Activated CD8-positive, alpha-beta T cell treated with anti-CD3 and anti-CD28 coated beads for 36 hours (primary cell): ENCODE measurements around the gene SNAPIN. TPM values are rescaled to one million over a fixed set of nuclear protein-coding genes. Genes with fewer than 3 reads are reported as not detected.

Source experiments
- ATAC-seq: fragments of 200-7000 bp; cut with Tn5 transposase; one replicate; pipeline ENCODE4 v1.10.0; 2021; ENCODE audit warnings: mild to moderate bottlenecking, moderate library complexity
- CTCF ChIA-PET: fragments of 350-600 bp; sonication (Branson Sonifier 250); formaldehyde crosslinking; loops from one replicate; lab custom pipeline; 2021; ENCODE audit warnings: antibody characterized with exemption; lab: Charles Lee
- POLR2A ChIA-PET: fragments of 350-600 bp; sonication (Branson Sonifier 250); formaldehyde crosslinking; loops from one replicate; lab custom pipeline; 2021; ENCODE audit warnings: antibody characterized with exemption; lab: Charles Lee
- DNase-seq: peaks from one replicate; pipeline ENCODE4 v3.0.0-alpha.2; 2020
- H3K27ac Mint-ChIP-seq: one replicate; pipeline ENCODE4 v1.8.0; 2021; ENCODE audit warnings: mild to moderate bottlenecking, mixed read lengths
- H3K27me3 Mint-ChIP-seq: one replicate; pipeline ENCODE4 v1.8.0; 2021; ENCODE audit warnings: mixed read lengths
- H3K36me3 Mint-ChIP-seq: one replicate; pipeline ENCODE4 v1.8.0; 2021; ENCODE audit warnings: low read depth, mixed read lengths
- H3K4me1 Mint-ChIP-seq: one replicate; pipeline ENCODE4 v1.8.0; 2021; ENCODE audit warnings: low read depth, mixed read lengths
- H3K4me3 Mint-ChIP-seq: one replicate; pipeline ENCODE4 v1.8.0; 2021; ENCODE audit warnings: mild to moderate bottlenecking, moderate library complexity, mixed read lengths
- H3K9me3 Mint-ChIP-seq: one replicate; pipeline ENCODE4 v1.8.0; 2021; ENCODE audit warnings: mixed read lengths
- intact Hi-C: fragments of 100-400 bp; cut with micrococcal nuclease; formaldehyde crosslinking; loops from one replicate; pipeline ENCODE4 v1.10.0; 2022
- total RNA-seq, 2 experiments: library from RNA; stranded (reverse); gene quantifications; one replicate each; pipeline ENCODE4 v1.2.3, GENCODE V29; 2021
- TF ChIP-seq, protein P1 (sequence below): fragments of 200-600 bp; IDR thresholded peaks from one replicate; pipeline ENCODE4 v1.8.0; 2022; ENCODE audit warnings: antibody characterized with exemption, mild to moderate bottlenecking

The SNAPIN gene
- total RNA-seq, 2 experiments from 2014 or later: 25.7 to 27.3 TPM

GRCh38 chr1:153642161-153642560 is 16.3 kb upstream of the SNAPIN start:
- no peak for DNase-seq
- no peak for ATAC-seq
- Mint-ChIP-seq H3K9me3 (no peaks in the 10 kb centered on the region), H3K4me1 (peaks cover 60% of the 10 kb centered on the region), H3K27ac (peak overlapping the region; percentile 23), H3K27me3 (no peaks in the 10 kb centered on the region), H3K4me3 (no peak overlapping the region), H3K36me3 (peaks cover 81% of the 10 kb centered on the region)
- ChIA-PET POLR2A (interaction anchor here (0.8 to 6.3 kb wide), 4 partner anchors 8 to 329 kb away, joined by 3 to 72 read pairs (median 24); partner anchors contain the start of gene SNAPIN), CTCF (interaction anchor here (5.5 kb wide), 1 partner anchor 109 kb away, joined by 21 read pairs; no protein-coding TSS in a partner anchor)
- TF ChIP-seq, protein P1, sequence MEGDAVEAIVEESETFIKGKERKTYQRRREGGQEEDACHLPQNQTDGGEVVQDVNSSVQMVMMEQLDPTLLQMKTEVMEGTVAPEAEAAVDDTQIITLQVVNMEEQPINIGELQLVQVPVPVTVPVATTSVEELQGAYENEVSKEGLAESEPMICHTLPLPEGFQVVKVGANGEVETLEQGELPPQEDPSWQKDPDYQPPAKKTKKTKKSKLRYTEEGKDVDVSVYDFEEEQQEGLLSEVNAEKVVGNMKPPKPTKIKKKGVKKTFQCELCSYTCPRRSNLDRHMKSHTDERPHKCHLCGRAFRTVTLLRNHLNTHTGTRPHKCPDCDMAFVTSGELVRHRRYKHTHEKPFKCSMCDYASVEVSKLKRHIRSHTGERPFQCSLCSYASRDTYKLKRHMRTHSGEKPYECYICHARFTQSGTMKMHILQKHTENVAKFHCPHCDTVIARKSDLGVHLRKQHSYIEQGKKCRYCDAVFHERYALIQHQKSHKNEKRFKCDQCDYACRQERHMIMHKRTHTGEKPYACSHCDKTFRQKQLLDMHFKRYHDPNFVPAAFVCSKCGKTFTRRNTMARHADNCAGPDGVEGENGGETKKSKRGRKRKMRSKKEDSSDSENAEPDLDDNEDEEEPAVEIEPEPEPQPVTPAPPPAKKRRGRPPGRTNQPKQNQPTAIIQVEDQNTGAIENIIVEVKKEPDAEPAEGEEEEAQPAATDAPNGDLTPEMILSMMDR: no peak
- intact Hi-C loops: no loop called here

- ATAC-seq (no peak), DNase-seq (no peak)
- Mint-ChIP-seq H3K4me1 (peaks cover 61% of the 10 kb centered on the region), H3K27me3 (no peaks in the 10 kb centered on the region), H3K36me3 (peaks cover 80% of the 10 kb centered on the region), H3K4me3 (no peak overlapping the region), H3K9me3 (no peaks in the 10 kb centered on the region), H3K27ac (peak overlapping the region; percentile 73)
- TF ChIP-seq, protein P1: no peak
- intact Hi-C loops: no loop called here
- POLR2A ChIA-PET: interaction anchor here (0.7 to 7.6 kb wide), 4 partner anchors 9 to 192 kb away, joined by 3 to 64 read pairs (median 10); partner anchors contain the start of gene CHTOP
- CTCF ChIA-PET: interaction anchor here (0.9 to 5.5 kb wide), 6 partner anchors 9 to 132 kb away, joined by 3 to 21 read pairs (median 6); partner anchors contain the start of genes CHTOP and S100A13
Observed at GRCh38 chr1:153643100-153643499, 15.4 kb upstream of the SNAPIN start.

GRCh38 chr1:153643816-153644215 is 14.7 kb upstream of the SNAPIN start:
- H3K36me3 Mint-ChIP-seq: peaks cover 74% of the 10 kb centered on the region
- CTCF ChIA-PET: interaction anchor here (0.7 to 5.5 kb wide), 6 partner anchors 9 to 133 kb away, joined by 3 to 21 read pairs (median 6); partner anchors contain the start of genes CHTOP and S100A13
- H3K4me1 Mint-ChIP-seq: peaks cover 62% of the 10 kb centered on the region
- ATAC-seq (no peak), DNase-seq (no peak)
- TF ChIP-seq, protein P1: no peak
- no peak overlapping the region for H3K4me3 Mint-ChIP-seq
- H3K9me3 Mint-ChIP-seq: no peaks in the 10 kb centered on the region
- peak overlapping the region; percentile 73 for H3K27ac Mint-ChIP-seq
- POLR2A ChIA-PET: interaction anchor here (0.9 to 7.6 kb wide), 5 partner anchors 9 to 18 kb away, joined by 3 to 64 read pairs (median 6); partner anchors contain the start of gene CHTOP
- intact Hi-C loops: no loop called here
- no peaks in the 10 kb centered on the region for H3K27me3 Mint-ChIP-seq

DNA sequence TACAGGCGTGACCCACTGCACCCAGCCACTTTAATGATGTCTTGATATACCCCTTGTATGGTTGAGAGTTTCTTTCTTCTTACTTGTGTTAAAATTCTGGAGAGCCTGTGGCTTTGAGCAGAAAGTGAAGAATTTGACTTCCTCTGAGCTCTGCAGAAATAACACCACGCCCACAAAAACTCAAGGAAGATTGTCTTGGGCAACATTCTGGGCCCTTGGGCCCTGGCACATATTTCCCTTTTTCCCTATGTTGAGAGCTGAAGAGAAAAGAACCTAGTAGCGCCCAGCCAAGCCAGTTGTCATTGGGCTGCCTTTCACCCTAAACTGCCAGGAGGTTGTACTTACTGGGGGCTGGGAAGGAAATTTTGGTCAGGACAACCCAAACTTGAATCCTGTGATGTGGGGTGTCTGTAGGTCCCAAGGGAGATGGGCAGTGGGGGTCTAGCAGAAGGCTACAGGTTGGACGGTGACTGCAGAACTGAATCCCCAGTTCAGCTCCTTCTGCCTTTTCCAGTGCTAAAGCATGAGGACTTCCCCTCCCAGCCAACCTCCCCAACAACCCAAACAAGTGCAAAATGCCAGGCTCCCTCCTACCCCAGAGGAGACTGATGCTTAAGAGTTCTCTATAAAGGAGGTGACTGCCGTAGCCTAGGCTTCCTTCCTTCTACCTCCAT is 11.7 kb upstream of the SNAPIN start:
- no peak overlapping the region for H3K4me3 Mint-ChIP-seq
- peaks cover 58% of the 10 kb centered on the region for H3K36me3 Mint-ChIP-seq

More for the DNA sequence above, 11.7 kb upstream of the SNAPIN start:
- Mint-ChIP-seq H3K9me3 (no peaks in the 10 kb centered on the region), H3K27ac (peak overlapping the region; percentile 74), H3K4me1 (peaks cover 65% of the 10 kb centered on the region), H3K27me3 (no peaks in the 10 kb centered on the region)
- intact Hi-C loops: no loop called here
- no peak for DNase-seq
- ChIA-PET CTCF (interaction anchor here (0.7 to 1.4 kb wide), 2 partner anchors 136 kb away, joined by 3 to 4 read pairs; no protein-coding TSS in a partner anchor), POLR2A (interaction anchor here (0.6 to 7.7 kb wide), 6 partner anchors 8 to 36 kb away, joined by 3 to 72 read pairs (median 4); partner anchors contain the start of gene CHTOP)
- TF ChIP-seq, protein P1: no peak
- ATAC-seq: no peak
